Vagina (tissue), 2 donors: Measurements from ENCODE around the gene NDST1. TPM values are rescaled to one million over a fixed set of nuclear protein-coding genes. Genes with fewer than 3 reads are reported as not detected.

Experiments
- DNase-seq, 2 donors: peaks; one replicate each; pipeline ENCODE4 v3.0.0-alpha.2; 2017; ENCODE audit errors: extremely low spot score in 2 of 2
- H3K27ac ChIP-seq: fragments of 200-600 bp; sonication (generic); one replicate; pipeline ENCODE4 v1.5.1; 2019
- H3K27me3 ChIP-seq: fragments of 200-600 bp; sonication (generic); one replicate; pipeline ENCODE4 v1.5.1; 2019
- H3K36me3 ChIP-seq, 2 donors: fragments of 200-600 bp; sonication (generic); one replicate each; pipeline ENCODE4 v1.5.1; 2017 to 2019
- H3K4me1 ChIP-seq: fragments of 200-600 bp; sonication (generic); one replicate; pipeline ENCODE4 v1.5.1; 2019
- H3K4me3 ChIP-seq, 2 donors: fragments of 200-600 bp; sonication (generic); 1 replicate in 1 of 2; 2 replicates in 1 of 2; pipeline ENCODE4 v1.5.1; 2016 to 2019
- H3K9me3 ChIP-seq: fragments of 200-600 bp; sonication (generic); one replicate; pipeline ENCODE4 v1.5.1; 2019
- CTCF ChIP-seq, 3 experiments: fragments of 450-650 bp in 2 of 3; fragments of 200-600 bp in 1 of 3; sonication (generic) in 1 of 3; IDR thresholded peaks; one replicate each; pipeline ENCODE4 v1.5.1; 2017 to 2019; ENCODE audit warnings: antibody characterized with exemption in 3 of 3, mild to moderate bottlenecking in 2 of 3, moderate library complexity in 2 of 3
- POLR2A ChIP-seq, 2 donors: fragments of 450-650 bp; IDR thresholded peaks; one replicate each; pipeline ENCODE4 v1.6.1; 2017; ENCODE audit warnings: antibody characterized with exemption in 2 of 2, mild to moderate bottlenecking in 2 of 2, moderate library complexity in 2 of 2
- POLR2AphosphoS5 ChIP-seq, 2 donors: sonication (generic); formaldehyde crosslinking; IDR thresholded peaks; one replicate each; pipeline ENCODE4 v1.9.0; 2017; ENCODE audit warnings: antibody characterized with exemption in 2 of 2, mild to moderate bottlenecking in 2 of 2, low read depth in 1 of 2; ENCODE audit not compliant: insufficient read depth in 1 of 2
- intact Hi-C: fragments of 100-400 bp; cut with DNase I; formaldehyde crosslinking; loops from one replicate; pipeline ENCODE4 v1.15.1; 2023
- total RNA-seq: library from RNA; depleted of rRNA; stranded (reverse); fragments of >200 nt; gene quantifications from one replicate; pipeline ENCODE4 v1.2.3, GENCODE V29; 2016

Gene NDST1
- total RNA-seq, 1 donor from 2014 or later = 73.9 TPM

GRCh38 chr5:150551066-150551465, 43.1 kb downstream of the NDST1 start:
- Histone ChIP-seq H3K27ac (no peak overlapping the region), H3K36me3 (peaks cover 0 to 69% of the 10 kb centered on the region in 2 donors), H3K4me1 (no peaks in the 10 kb centered on the region), H3K9me3 (no peaks in the 10 kb centered on the region), H3K27me3 (no peaks in the 10 kb centered on the region), H3K4me3 (no peak overlapping the region)
- TF ChIP-seq CTCF (IDR thresholded peaks at IDR 0.05) = no peak
- TF ChIP-seq POLR2A (IDR thresholded peaks at IDR 0.05) = no peak
- TF ChIP-seq POLR2AphosphoS5 (IDR thresholded peaks at IDR 0.05; ENCODE audit: insufficient read depth in 1 of 2, low read depth in 1 of 2) = no peak
- no peak for DNase-seq
- intact Hi-C loops = no loop called here

GRCh38 chr5:150553402-150553801, 45.5 kb downstream of the NDST1 start:
- Histone ChIP-seq H3K27ac (no peak overlapping the region), H3K4me3 (no peak overlapping the region), H3K27me3 (no peaks in the 10 kb centered on the region), H3K9me3 (no peaks in the 10 kb centered on the region), H3K36me3 (peaks cover 0 to 54% of the 10 kb centered on the region in 2 donors), H3K4me1 (no peaks in the 10 kb centered on the region)
- intact Hi-C loops = no loop called here
- no peak for DNase-seq
- TF ChIP-seq POLR2A (IDR thresholded peaks at IDR 0.05) (no peak), POLR2AphosphoS5 (IDR thresholded peaks at IDR 0.05; ENCODE audit: insufficient read depth in 1 of 2, low read depth in 1 of 2) (no peak), CTCF (IDR thresholded peaks at IDR 0.05) (no peak)

GRCh38 chr5:150553911-150554310, 46.0 kb downstream of the NDST1 start:
- no peak for TF ChIP-seq POLR2AphosphoS5 (IDR thresholded peaks at IDR 0.05; ENCODE audit: insufficient read depth in 1 of 2, low read depth in 1 of 2)
- TF ChIP-seq POLR2A (IDR thresholded peaks at IDR 0.05) = no peak
- no peaks in the 10 kb centered on the region for H3K4me1 ChIP-seq
- intact Hi-C loops = no loop called here
- no peaks in the 10 kb centered on the region for H3K27me3 ChIP-seq
- peaks cover 0 to 49% of the 10 kb centered on the region in 2 donors for H3K36me3 ChIP-seq
- H3K9me3 ChIP-seq = no peaks in the 10 kb centered on the region
- H3K4me3 ChIP-seq = no peak overlapping the region
- no peak for DNase-seq
- H3K27ac ChIP-seq = no peak overlapping the region

GRCh38 chr5:150554857-150555256, 46.9 kb downstream of the NDST1 start:
- Histone ChIP-seq H3K36me3 (peaks cover 0 to 46% of the 10 kb centered on the region in 2 donors), H3K4me1 (no peaks in the 10 kb centered on the region), H3K27me3 (no peaks in the 10 kb centered on the region), H3K27ac (no peak overlapping the region), H3K4me3 (no peak overlapping the region), H3K9me3 (no peaks in the 10 kb centered on the region)
- no peak for TF ChIP-seq CTCF (IDR thresholded peaks at IDR 0.05)
- TF ChIP-seq POLR2AphosphoS5 (IDR thresholded peaks at IDR 0.05; ENCODE audit: insufficient read depth in 1 of 2, low read depth in 1 of 2) = no peak
- TF ChIP-seq POLR2A (IDR thresholded peaks at IDR 0.05) = no peak
- DNase-seq = no peak
- intact Hi-C loops = no loop called here

GRCh38 chr5:150556106-150556505, 48.2 kb downstream of the NDST1 start:
- Histone ChIP-seq H3K4me3 (no peak overlapping the region), H3K27ac (no peak overlapping the region), H3K4me1 (no peaks in the 10 kb centered on the region), H3K36me3 (peaks cover 0 to 35% of the 10 kb centered on the region in 2 donors), H3K27me3 (no peaks in the 10 kb centered on the region), H3K9me3 (no peaks in the 10 kb centered on the region)
- TF ChIP-seq POLR2AphosphoS5 (IDR thresholded peaks at IDR 0.05; ENCODE audit: insufficient read depth in 1 of 2, low read depth in 1 of 2) = no peak
- TF ChIP-seq POLR2A (IDR thresholded peaks at IDR 0.05) = no peak
- TF ChIP-seq CTCF (IDR thresholded peaks at IDR 0.05) = no peak
- DNase-seq = no peak
- intact Hi-C loops = no loop called here
